ENCODE measurements around the gene LAIR2.
"Not testable (repeated sequence)": the region's sequence is repeated elsewhere in the genome, so short reads cannot be mapped to it uniquely, and the experiment has no call there.

LAIR2 gene

GRCh38 chr19:54493967-54494585 lies 8.6 kb upstream of the LAIR2 start:
- DNase-seq (ENCODE audit: low read depth in 2 of 2): no peak

- DNase-seq (ENCODE audit: low read depth in 2 of 2): not testable (repeated sequence)
Observed at GRCh38 chr19:54495284-54495683, 7.3 kb upstream of the LAIR2 start.

- DNase-seq (ENCODE audit: low read depth in 2 of 2): not testable (repeated sequence)
Observed at GRCh38 chr19:54497747-54498450, 4.7 kb upstream of the LAIR2 start.

- not testable (repeated sequence) for DNase-seq (ENCODE audit: low read depth in 2 of 2)
Observed at GRCh38 chr19:54498451-54498772, 4.2 kb upstream of the LAIR2 start.

- DNase-seq (ENCODE audit: low read depth in 2 of 2): not testable (repeated sequence)
Observed at GRCh38 chr19:54505542-54505941, 2.9 kb downstream of the LAIR2 start.

- no peak for DNase-seq (ENCODE audit: low read depth in 2 of 2)
Observed at GRCh38 chr19:54506079-54506478, 3.4 kb downstream of the LAIR2 start.

GRCh38 chr19:54507038-54507717 lies 4.5 kb downstream of the LAIR2 start:
- not testable (repeated sequence) for DNase-seq (ENCODE audit: low read depth in 2 of 2)

- DNase-seq (ENCODE audit: low read depth in 2 of 2): no peak
Observed at GRCh38 chr19:54507824-54508223, 5.2 kb downstream of the LAIR2 start.

- DNase-seq (ENCODE audit: low read depth in 2 of 2): not testable (repeated sequence)
Observed at GRCh38 chr19:54508487-54508886, 5.9 kb downstream of the LAIR2 start.

- not testable (repeated sequence) for DNase-seq (ENCODE audit: low read depth in 2 of 2)
Observed at GRCh38 chr19:54509200-54509940, 6.7 kb downstream of the LAIR2 start.

GRCh38 chr19:54515156-54515555 lies 12.5 kb downstream of the LAIR2 start:
- no peak for DNase-seq (ENCODE audit: low read depth in 2 of 2)

- peak in 1 of 2 donors; percentile 15 for DNase-seq (ENCODE audit: low read depth in 2 of 2)
Observed at GRCh38 chr19:54517483-54517882, 14.9 kb downstream of the LAIR2 start.

- no peak for DNase-seq (ENCODE audit: low read depth in 2 of 2)
Observed at GRCh38 chr19:54518844-54519243, 16.2 kb downstream of the LAIR2 start.

GRCh38 chr19:54521022-54521859 lies 18.6 kb downstream of the LAIR2 start:
- no peak for DNase-seq (ENCODE audit: low read depth in 2 of 2)

- no peak for DNase-seq (ENCODE audit: low read depth in 2 of 2)
Observed at GRCh38 chr19:54521860-54522513, 19.4 kb downstream of the LAIR2 start.

- DNase-seq (ENCODE audit: low read depth in 2 of 2): peak; percentile 13 to 14
Observed at GRCh38 chr19:54523403-54523802, 20.8 kb downstream of the LAIR2 start.

GRCh38 chr19:54525636-54526035 lies 23.0 kb downstream of the LAIR2 start:
- no peak for DNase-seq (ENCODE audit: low read depth in 2 of 2)

GRCh38 chr19:54526972-54527371 lies 24.3 kb downstream of the LAIR2 start:
- DNase-seq (ENCODE audit: low read depth in 2 of 2): no peak

GRCh38 chr19:54530866-54531265 lies 28.2 kb downstream of the LAIR2 start:
- DNase-seq (ENCODE audit: low read depth in 2 of 2): no peak

- peak; percentile 5 to 26 for DNase-seq (ENCODE audit: low read depth in 2 of 2)
Observed at GRCh38 chr19:54532528-54532927, 29.9 kb downstream of the LAIR2 start.

GRCh38 chr19:54533476-54533875 lies 30.8 kb downstream of the LAIR2 start:
- DNase-seq (ENCODE audit: low read depth in 2 of 2): no peak
